Stimulated activated naive CD4-positive, alpha-beta T cell (primary cell): ENCODE data around the gene THSD1.
"Not testable (repeated sequence)": the region's sequence is repeated elsewhere in the genome, so short reads cannot be mapped to it uniquely, and the experiment has no call there.

Experiments
- DNase-seq, 6 experiments: peaks; one replicate each; lab custom pipeline; 2025; lab: John Stamatoyannopoulos, UW

Gene THSD1

GRCh38 chr13:52356327-52356726 lies 49.6 kb downstream of the THSD1 start:
- no peak for DNase-seq

GRCh38 chr13:52353193-52353592 lies 52.8 kb downstream of the THSD1 start:
- DNase-seq: no peak

GRCh38 chr13:52348983-52349780 lies 56.8 kb downstream of the THSD1 start:
- DNase-seq: no peak

- no peak for DNase-seq
These were observed 57.9 kb downstream of the THSD1 start for GRCh38 chr13:52348071-52348470.

GRCh38 chr13:52345631-52346251 lies 60.2 kb downstream of the THSD1 start:
- DNase-seq: no peak

- DNase-seq: no peak
These were observed 60.9 kb downstream of the THSD1 start for GRCh38 chr13:52345048-52345447.

- DNase-seq: no peak
These were observed 61.9 kb downstream of the THSD1 start for GRCh38 chr13:52344108-52344507.

- DNase-seq: not testable (repeated sequence)
These were observed 63.8 kb downstream of the THSD1 start for GRCh38 chr13:52342203-52342602.

GRCh38 chr13:52337828-52338455 lies 68.0 kb downstream of the THSD1 start:
- not testable (repeated sequence) for DNase-seq

GRCh38 chr13:52334107-52334506 lies 71.9 kb downstream of the THSD1 start:
- DNase-seq: not testable (repeated sequence)

- DNase-seq: not testable (repeated sequence)
These were observed 74.1 kb downstream of the THSD1 start for GRCh38 chr13:52331844-52332243.
